IMR-90 (cell line): ENCODE measurements around the gene FEM1B. TPM values are rescaled to one million over a fixed set of nuclear protein-coding genes. Genes with fewer than 3 reads are reported as not detected.

Experiments used
- ATAC-seq: fragments of 200-7000 bp; cut with Tn5 transposase; 2 replicates; pipeline ENCODE4 v1.9.1; 2020; ENCODE audit warnings: low read depth, mild to moderate bottlenecking, moderate library complexity
- BruUV-seq: library from RNA; stranded (reverse); fragments of 400-500 nt; replicated peaks from 2 replicates; lab custom pipeline; 2021; lab: Mats Ljungman, UMichigan
- CTCF ChIA-PET: fragments of 300-600 bp; formaldehyde crosslinking; extraction: SDS; loops from one replicate; lab custom pipeline; 2021; ENCODE audit warnings: antibody characterized with exemption; lab: Yijun Ruan, JAX
- POLR2A ChIA-PET: fragments of 300-600 bp; sonication (Branson Sonifier 250); formaldehyde crosslinking; loops from one replicate; lab custom pipeline; 2022; ENCODE audit warnings: antibody characterized with exemption; ENCODE audit not compliant: unreplicated experiment; lab: Charles Lee
- DNase-seq: peaks from one replicate; pipeline ENCODE4 v3.0.0; 2013
- H2AFZ ChIP-seq: replicated peaks from 2 replicates; pipeline ENCODE3; 2013; ENCODE audit warnings: low read length, mild to moderate bottlenecking; ENCODE audit not compliant: poor library complexity
- H2AK5ac ChIP-seq: 2 replicates; pipeline ENCODE4 v1.6.1; 2013; ENCODE audit warnings: low read depth, low read length, inconsistent platforms
- H2AK9ac ChIP-seq: replicated peaks from 2 replicates; pipeline ENCODE3; 2013; ENCODE audit warnings: mild to moderate bottlenecking, low read depth, low read length, moderate library complexity; ENCODE audit not compliant: poor library complexity
- H2BK120ac ChIP-seq: 2 replicates; pipeline ENCODE4 v1.6.1; 2013; ENCODE audit warnings: low read depth, low read length, inconsistent platforms
- H2BK15ac ChIP-seq: 3 replicates; pipeline ENCODE4 v1.6.1; 2013; ENCODE audit warnings: low read depth, low read length, inconsistent platforms
- H2BK20ac ChIP-seq: 2 replicates; pipeline ENCODE4 v1.6.1; 2013; ENCODE audit warnings: low read depth, mild to moderate bottlenecking, inconsistent platforms, low read length, moderate library complexity
- H2BK5ac ChIP-seq: 2 replicates; pipeline ENCODE4 v1.6.1; 2013; ENCODE audit warnings: mild to moderate bottlenecking, low read depth, low read length, inconsistent platforms; ENCODE audit not compliant: poor library complexity, severe bottlenecking
- H3K14ac ChIP-seq: replicated peaks from 2 replicates; pipeline ENCODE4 v1.6.1; 2013; ENCODE audit warnings: low read depth, low read length, inconsistent platforms
- H3K18ac ChIP-seq: 2 replicates; pipeline ENCODE4 v1.6.1; 2013; ENCODE audit warnings: low read depth, low read length, control low read depth
- H3K23ac ChIP-seq: 2 replicates; pipeline ENCODE4 v1.6.1; 2013; ENCODE audit warnings: low read depth, low read length, inconsistent platforms
- H3K27ac ChIP-seq: 2 replicates; pipeline ENCODE4 v1.5.1; 2013; ENCODE audit warnings: mild to moderate bottlenecking, control low read depth, low read length; ENCODE audit not compliant: insufficient read depth
- H3K27me3 ChIP-seq: 2 replicates; pipeline ENCODE4 v1.6.1; 2013; ENCODE audit warnings: low read length; ENCODE audit not compliant: control insufficient read depth, insufficient read depth
- H3K36me3 ChIP-seq: 2 replicates; pipeline ENCODE4 v1.6.1; 2013; ENCODE audit warnings: low read length, mixed read lengths; ENCODE audit not compliant: control insufficient read depth, insufficient read depth
- H3K4ac ChIP-seq: 2 replicates; pipeline ENCODE4 v1.6.1; 2013; ENCODE audit warnings: low read depth, low read length, inconsistent platforms
- H3K4me1 ChIP-seq: 2 replicates; pipeline ENCODE4 v1.6.1; 2013; ENCODE audit warnings: low read length, mixed read lengths; ENCODE audit not compliant: control insufficient read depth, insufficient read depth
- H3K4me2 ChIP-seq: 2 replicates; pipeline ENCODE4 v1.6.1; 2013; ENCODE audit warnings: low read depth, mild to moderate bottlenecking, control low read depth, low read length, moderate library complexity
- H3K4me3 ChIP-seq: 2 replicates; pipeline ENCODE4 v1.5.1; 2013; ENCODE audit warnings: low read depth, mild to moderate bottlenecking, control low read depth, low read length, moderate library complexity; ENCODE audit not compliant: insufficient read depth
- H3K56ac ChIP-seq: 2 replicates; pipeline ENCODE4 v1.6.1; 2013; ENCODE audit warnings: low read length, inconsistent platforms; ENCODE audit not compliant: insufficient read depth; ENCODE audit errors: extremely low read depth
- H3K79me1 ChIP-seq, 2 experiments: 2 replicates each; pipeline ENCODE4 v1.6.1; 2013; ENCODE audit warnings: low read length in 2 of 2, inconsistent platforms in 1 of 2, low read depth in 1 of 2
- H3K9ac ChIP-seq: 2 replicates; pipeline ENCODE4 v1.6.1; 2013; ENCODE audit warnings: low read depth, low read length, control low read depth
- H3K9me1 ChIP-seq: 2 replicates; pipeline ENCODE4 v1.6.1; 2013; ENCODE audit warnings: low read length, inconsistent platforms; ENCODE audit not compliant: insufficient read depth
- H3K9me3 ChIP-seq: 2 replicates; pipeline ENCODE4 v1.6.1; 2013; ENCODE audit warnings: low read length; ENCODE audit not compliant: control insufficient read depth, insufficient read depth
- H4K20me1 ChIP-seq: 2 replicates; pipeline ENCODE4 v1.6.1; 2013; ENCODE audit warnings: low read length, inconsistent platforms; ENCODE audit not compliant: insufficient read depth
- H4K5ac ChIP-seq: 2 replicates; pipeline ENCODE4 v1.6.1; 2013; ENCODE audit warnings: mild to moderate bottlenecking, low read depth, low read length, control low read depth
- H4K8ac ChIP-seq, 2 experiments: 2 replicates each; pipeline ENCODE4 v1.6.1; 2013; ENCODE audit warnings: low read depth in 2 of 2, low read length in 2 of 2, control low read depth in 1 of 2, inconsistent platforms in 1 of 2
- H4K91ac ChIP-seq: 2 replicates; pipeline ENCODE4 v1.6.1; 2013; ENCODE audit warnings: low read depth, low read length, inconsistent platforms; ENCODE audit not compliant: insufficient read depth
- BHLHE40 ChIP-seq: fragments of 150-350 bp; IDR thresholded peaks from 2 replicates; pipeline ENCODE4 v1.6.1; 2016; ENCODE audit warnings: mild to moderate bottlenecking, low read depth, low read length
- FOS ChIP-seq: fragments of 150-350 bp; IDR thresholded peaks from 2 replicates; pipeline ENCODE4 v1.6.1; 2016; ENCODE audit warnings: low read depth, low read length
- MAZ ChIP-seq: IDR thresholded peaks from 2 replicates; pipeline ENCODE4 v1.6.1; 2012; ENCODE audit warnings: low read depth, mild to moderate bottlenecking, low read length, improper control_type of control experiment, moderate library complexity, borderline replicate concordance
- POLR2A ChIP-seq: IDR thresholded peaks from 2 replicates; pipeline ENCODE4 v1.6.1; 2012; ENCODE audit warnings: mild to moderate bottlenecking, low read depth, low read length
- WGBS, 2 experiments: methylation state at CpG; one replicate each; pipeline versions ENCODE4 v1.1.5 to v1.1.7; 2013; ENCODE audit warnings: missing lambda C conversion rate in 2 of 2; ENCODE audit not compliant: insufficient read length in 1 of 2; ENCODE audit errors: extremely low coverage in 2 of 2; 5-methylcytosine and 5-hydroxymethylcytosine counted together
- dilution Hi-C: fragments of 300-500 bp; cut with HindIII; formaldehyde crosslinking; loops from one replicate; pipeline ENCODE4 v1.14.3; 2018; ENCODE audit warnings: low sequenced_read_pairs; ENCODE audit not compliant: unreplicated experiment
- in situ Hi-C: fragments of 300-500 bp; cut with MboI; formaldehyde crosslinking; loops from 3 replicates; pipeline ENCODE4 v1.14.3; 2019; ENCODE audit warnings: low sequenced_read_pairs, inconsistent platforms, mixed read lengths
- intact Hi-C: fragments of 100-400 bp; cut with micrococcal nuclease; formaldehyde crosslinking; loops from 2 replicates; pipeline ENCODE4 v1.10.0; 2022
- polyA plus RNA-seq, 3 experiments: library from polyadenylated mRNA; depleted of rRNA; stranded (reverse); fragments of >200 nt; gene quantifications; 2 replicates each; pipeline ENCODE4 v1.2.3, GENCODE V29; 2012; ENCODE audit warnings: low replicate concordance in 1 of 3
- total RNA-seq: library from RNA; depleted of rRNA; stranded (reverse); fragments of >200 nt; gene quantifications from 2 replicates; pipeline ENCODE4 v1.2.3, GENCODE V29; 2012

Gene FEM1B
- total and polyA plus RNA-seq, 2 of the 4 experiments (the other 2 are of a cell fraction) = 16.9 to 51.4 TPM

GRCh38 chr15:68271854-68272471 lies 5.6 kb upstream of the FEM1B start:
- peak; percentile 75 for ATAC-seq
- in situ Hi-C loops = no loop called here

More at GRCh38 chr15:68271854-68272471, 5.6 kb upstream of the FEM1B start:
- peak overlapping the region; percentile 15; the same call in 1 of the 2 replicates for H3K18ac ChIP-seq
- 40% methylated on average over 1 of the region's 11 CpGs; no CpG with 5 or more reads in 1 of the 2 experiments for WGBS, 2 experiments
- no peaks in the 10 kb centered on the region for H3K9me3 ChIP-seq
- no peaks in the 10 kb centered on the region for H3K27me3 ChIP-seq
- H2AK5ac ChIP-seq = peak overlapping the region; percentile 79
- H2AK9ac ChIP-seq = peak overlapping the region; percentile 42
- peak overlapping the region; percentile 83 for H2BK120ac ChIP-seq
- peak overlapping the region; percentile 81 for H3K4ac ChIP-seq
- no peaks in the 10 kb centered on the region; the same call in 1 of the 2 replicates for H4K20me1 ChIP-seq
- intact Hi-C loops (no loop called here), dilution Hi-C loops (no loop called here)
- ChIA-PET CTCF (interaction anchor here (0.9 kb wide), 1 partner anchor 19 kb away, joined by 3 read pairs; no protein-coding TSS in a partner anchor), POLR2A (no interaction called here)
- H4K5ac ChIP-seq = peak overlapping the region; percentile 15
- TF ChIP-seq FOS = peak; percentile 61
- peak; percentile 28; the same call in 1 of the 2 replicates for TF ChIP-seq BHLHE40
- TF ChIP-seq POLR2A = no peak
- peak; percentile 33; the same call in 1 of the 2 replicates for TF ChIP-seq MAZ
- H3K79me1 ChIP-seq = peaks cover 16 to 37% of the 10 kb centered on the region in 2 experiments
- peak overlapping the region; percentile 85 for H4K91ac ChIP-seq
- H3K4me1 ChIP-seq = peaks cover 39% of the 10 kb centered on the region
- H2BK15ac ChIP-seq = peak overlapping the region; percentile 75; the same call in 2 of the 3 replicates
- H3K14ac ChIP-seq = peak overlapping the region; percentile 40
- peak overlapping the region; percentile 91 for H2BK5ac ChIP-seq
- H3K9me1 ChIP-seq = peaks cover 21% of the 10 kb centered on the region
- H2BK20ac ChIP-seq = peak overlapping the region; percentile 81
- H3K4me2 ChIP-seq = peak overlapping the region; percentile 6
- H3K36me3 ChIP-seq = no peaks in the 10 kb centered on the region
- DNase-seq = peak; percentile 92
- no peak overlapping the region for H3K4me3 ChIP-seq
- H3K56ac ChIP-seq = peak overlapping the region; percentile 51
- H3K9ac ChIP-seq = peak overlapping the region; percentile 1; the same call in 1 of the 2 replicates
- H3K27ac ChIP-seq = peak overlapping the region; percentile 63
- no TSS peak for BruUV-seq
- H3K23ac ChIP-seq = peak overlapping the region; percentile 43
- peak overlapping the region; percentile 31 to 84 for H4K8ac ChIP-seq
- H2AFZ ChIP-seq = peak overlapping the region; percentile 79
